Brain microvascular endothelial cell (primary cell): ENCODE results near the gene RAPGEF2.

Experiments used
- DNase-seq: peaks from one replicate; pipeline ENCODE4 v3.0.0-alpha.2; 2020
- H3K27ac ChIP-seq: fragments of 250-450 bp; sonication (Bioruptor Pico); 2 replicates; pipeline ENCODE4 v1.5.1; 2020; ENCODE audit warnings: mild to moderate bottlenecking, moderate library complexity
- H3K27me3 ChIP-seq: fragments of 250-450 bp; sonication (Bioruptor Pico); replicated peaks from 2 replicates; pipeline ENCODE4 v1.5.1; 2020; ENCODE audit warnings: mild to moderate bottlenecking
- H3K36me3 ChIP-seq: fragments of 250-450 bp; sonication (Bioruptor Pico); replicated peaks from 2 replicates; pipeline ENCODE4 v1.5.1; 2020; ENCODE audit warnings: mild to moderate bottlenecking
- H3K4me3 ChIP-seq: 2 replicates; pipeline ENCODE4 v1.5.1; 2011; ENCODE audit warnings: low read depth, mild to moderate bottlenecking, control low read depth, low read length, moderate library complexity
- in situ Hi-C: cut with HindIII; loops from 2 replicates; pipeline ENCODE4 v1.10.0; 2017; ENCODE audit warnings: low sequenced_read_pairs, low pct_ligation_motif_present
- TF ChIP-seq, protein P1 (sequence below): IDR thresholded peaks from 2 replicates; pipeline ENCODE4 v1.5.1; 2011; ENCODE audit warnings: low read depth, mild to moderate bottlenecking, moderate library complexity, low read length, control low read depth, inconsistent platforms; ENCODE audit errors: missing control alignments

The RAPGEF2 gene

DNA sequence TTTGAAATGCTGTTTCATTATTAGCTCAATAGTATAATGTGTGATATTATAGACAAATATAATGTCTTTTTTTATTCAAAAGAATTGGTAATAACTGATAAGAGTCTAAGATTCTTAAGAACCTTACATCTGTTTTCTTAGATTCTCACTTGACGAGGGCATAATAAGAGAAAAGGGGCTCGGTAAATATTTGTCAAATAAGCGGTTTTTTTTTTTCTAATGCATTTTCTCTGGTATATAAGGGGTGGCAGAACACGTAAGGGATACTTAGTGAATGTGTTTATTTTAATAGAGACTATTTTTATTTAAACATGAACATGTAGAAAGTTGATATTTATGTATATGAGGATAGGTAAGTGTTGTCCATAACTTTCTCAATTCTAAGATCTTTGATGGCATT lies 200.6 kb downstream of the RAPGEF2 start:
- H3K4me3 ChIP-seq = no peak overlapping the region
- H3K27ac ChIP-seq = no peak overlapping the region
- H3K27me3 ChIP-seq = no peaks in the 10 kb centered on the region
- no peaks in the 10 kb centered on the region for H3K36me3 ChIP-seq
- DNase-seq = no peak
- TF ChIP-seq, protein P1, sequence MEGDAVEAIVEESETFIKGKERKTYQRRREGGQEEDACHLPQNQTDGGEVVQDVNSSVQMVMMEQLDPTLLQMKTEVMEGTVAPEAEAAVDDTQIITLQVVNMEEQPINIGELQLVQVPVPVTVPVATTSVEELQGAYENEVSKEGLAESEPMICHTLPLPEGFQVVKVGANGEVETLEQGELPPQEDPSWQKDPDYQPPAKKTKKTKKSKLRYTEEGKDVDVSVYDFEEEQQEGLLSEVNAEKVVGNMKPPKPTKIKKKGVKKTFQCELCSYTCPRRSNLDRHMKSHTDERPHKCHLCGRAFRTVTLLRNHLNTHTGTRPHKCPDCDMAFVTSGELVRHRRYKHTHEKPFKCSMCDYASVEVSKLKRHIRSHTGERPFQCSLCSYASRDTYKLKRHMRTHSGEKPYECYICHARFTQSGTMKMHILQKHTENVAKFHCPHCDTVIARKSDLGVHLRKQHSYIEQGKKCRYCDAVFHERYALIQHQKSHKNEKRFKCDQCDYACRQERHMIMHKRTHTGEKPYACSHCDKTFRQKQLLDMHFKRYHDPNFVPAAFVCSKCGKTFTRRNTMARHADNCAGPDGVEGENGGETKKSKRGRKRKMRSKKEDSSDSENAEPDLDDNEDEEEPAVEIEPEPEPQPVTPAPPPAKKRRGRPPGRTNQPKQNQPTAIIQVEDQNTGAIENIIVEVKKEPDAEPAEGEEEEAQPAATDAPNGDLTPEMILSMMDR = no peak
- in situ Hi-C loops = no loop called here

DNA sequence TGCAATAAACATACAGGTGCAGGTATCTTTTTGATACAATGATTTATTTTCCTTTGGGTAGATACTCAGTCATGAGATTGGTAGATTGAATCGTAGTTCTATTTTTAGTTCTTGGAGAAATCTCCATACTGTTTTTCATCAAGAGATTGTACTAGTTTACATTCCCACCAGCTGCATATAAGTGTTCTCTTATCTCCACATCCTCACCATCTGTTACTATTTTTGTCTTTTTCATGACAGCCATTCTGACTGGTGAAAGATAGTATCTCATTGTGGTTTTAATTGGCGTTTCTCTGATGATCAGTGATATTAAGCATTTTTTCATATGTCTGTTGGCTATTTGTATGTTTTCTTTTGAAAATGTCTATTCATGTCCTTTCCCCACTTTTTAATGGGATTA lies 202.2 kb downstream of the RAPGEF2 start:
- Histone ChIP-seq H3K27me3 (no peaks in the 10 kb centered on the region), H3K27ac (no peak overlapping the region), H3K4me3 (no peak overlapping the region), H3K36me3 (no peaks in the 10 kb centered on the region)
- no peak for DNase-seq
- in situ Hi-C loops = no loop called here
- TF ChIP-seq, protein P1 = no peak

DNA sequence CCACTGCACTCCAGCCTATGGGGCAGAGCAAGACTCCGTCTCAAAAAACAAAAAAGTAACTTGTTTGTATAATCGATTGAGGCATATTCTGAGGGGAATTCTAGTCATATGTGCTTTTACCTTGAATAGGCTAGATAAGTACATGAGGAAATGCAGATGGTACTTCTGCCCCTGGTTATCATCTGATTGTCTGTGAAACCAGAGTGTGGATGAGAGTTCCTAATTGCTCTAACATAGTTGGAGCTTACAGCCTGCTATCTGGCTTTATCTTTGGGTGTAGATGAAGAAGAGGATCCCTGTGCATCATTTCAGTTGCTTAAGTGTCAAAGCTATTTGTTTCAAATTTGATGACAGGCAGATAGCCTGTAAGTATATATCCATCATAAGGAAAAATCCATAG lies 205.1 kb downstream of the RAPGEF2 start:
- Histone ChIP-seq H3K27me3 (no peaks in the 10 kb centered on the region), H3K36me3 (no peaks in the 10 kb centered on the region), H3K27ac (no peak overlapping the region), H3K4me3 (no peak overlapping the region)
- TF ChIP-seq, protein P1 = no peak
- in situ Hi-C loops = no loop called here
- DNase-seq = no peak

DNA sequence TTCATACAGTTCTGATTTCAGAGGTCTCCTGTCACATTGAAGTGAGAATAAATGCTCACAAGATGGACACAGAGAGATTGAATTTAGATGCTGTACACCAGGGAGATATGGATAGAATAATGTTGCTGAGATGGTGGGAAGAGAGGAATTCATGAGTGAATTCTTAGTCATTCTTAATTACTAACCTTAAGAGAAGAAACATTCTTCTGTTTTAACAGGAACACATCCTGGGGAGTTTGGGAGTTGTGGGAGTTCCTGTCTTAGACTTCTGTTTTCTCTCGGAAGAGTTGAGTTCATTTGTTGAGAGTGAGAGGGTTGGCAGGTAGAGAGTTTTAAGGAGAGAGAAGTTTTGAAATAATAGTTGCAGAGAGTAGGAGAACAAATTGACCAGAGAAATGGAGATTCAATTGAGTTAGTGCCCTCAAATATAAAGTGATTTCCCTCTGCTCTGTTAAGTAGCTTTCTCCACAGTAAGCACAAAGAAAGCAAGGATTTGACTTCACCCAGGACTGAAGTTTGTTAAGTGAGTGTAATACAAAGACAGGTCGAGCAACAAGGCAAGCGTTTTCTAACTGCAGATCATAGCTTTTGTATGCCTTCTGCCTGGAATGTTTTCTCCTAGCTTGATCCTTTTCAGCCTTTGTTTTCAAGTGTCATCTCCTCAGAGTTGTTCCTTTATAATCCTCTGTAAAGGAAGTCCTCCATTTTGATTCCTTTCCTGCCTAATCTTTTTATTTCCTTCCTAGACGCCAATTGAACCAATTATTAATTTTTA lies 205.9 kb downstream of the RAPGEF2 start:
- no peaks in the 10 kb centered on the region for H3K27me3 ChIP-seq
- no peak overlapping the region for H3K27ac ChIP-seq
- TF ChIP-seq, protein P1 = no peak
- H3K4me3 ChIP-seq = no peak overlapping the region
- no peaks in the 10 kb centered on the region for H3K36me3 ChIP-seq
- no peak for DNase-seq
- in situ Hi-C loops = no loop called here

DNA sequence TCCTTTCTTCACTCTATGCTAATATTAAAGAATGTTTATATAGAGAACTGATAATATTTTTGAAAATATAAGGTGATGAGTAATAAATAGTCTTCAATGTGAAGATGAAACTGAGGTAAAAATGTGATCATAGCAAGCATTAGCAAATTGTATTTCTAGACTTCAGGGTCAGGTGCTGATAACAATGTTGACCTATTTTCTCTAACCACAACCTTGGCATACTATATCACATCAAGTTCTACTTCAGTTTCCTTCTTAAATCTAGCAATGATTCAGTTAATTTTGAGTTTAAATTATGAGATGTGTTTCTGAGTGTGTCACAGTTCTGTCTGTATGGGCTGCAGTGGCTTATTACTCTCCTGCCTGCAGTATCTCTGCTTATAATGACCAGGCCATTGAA lies 209.4 kb downstream of the RAPGEF2 start:
- no peaks in the 10 kb centered on the region for H3K27me3 ChIP-seq

More for the DNA sequence above, 209.4 kb downstream of the RAPGEF2 start:
- peaks cover 3% of the 10 kb centered on the region for H3K36me3 ChIP-seq
- TF ChIP-seq, protein P1 = no peak
- no peak overlapping the region for H3K4me3 ChIP-seq
- in situ Hi-C loops = no loop called here
- H3K27ac ChIP-seq = no peak overlapping the region
- DNase-seq = no peak
